GM21526 (cell line): ENCODE measurements around the gene KIAA2012.
A peak's percentile ranks its signal among the peaks of the same experiment; 100 is the strongest.
"Not testable (repeated sequence)": the region's sequence is repeated elsewhere in the genome, so short reads cannot be mapped to it uniquely, and the experiment has no call there.

Source experiments
- ATAC-seq: cut with Tn5 transposase; IDR thresholded peaks from one replicate; pipeline ENCODE4 v1.9.1; 2021; ENCODE audit warnings: moderate library complexity; ENCODE audit not compliant: unreplicated experiment, low FRiP score

The KIAA2012 gene

DNA sequence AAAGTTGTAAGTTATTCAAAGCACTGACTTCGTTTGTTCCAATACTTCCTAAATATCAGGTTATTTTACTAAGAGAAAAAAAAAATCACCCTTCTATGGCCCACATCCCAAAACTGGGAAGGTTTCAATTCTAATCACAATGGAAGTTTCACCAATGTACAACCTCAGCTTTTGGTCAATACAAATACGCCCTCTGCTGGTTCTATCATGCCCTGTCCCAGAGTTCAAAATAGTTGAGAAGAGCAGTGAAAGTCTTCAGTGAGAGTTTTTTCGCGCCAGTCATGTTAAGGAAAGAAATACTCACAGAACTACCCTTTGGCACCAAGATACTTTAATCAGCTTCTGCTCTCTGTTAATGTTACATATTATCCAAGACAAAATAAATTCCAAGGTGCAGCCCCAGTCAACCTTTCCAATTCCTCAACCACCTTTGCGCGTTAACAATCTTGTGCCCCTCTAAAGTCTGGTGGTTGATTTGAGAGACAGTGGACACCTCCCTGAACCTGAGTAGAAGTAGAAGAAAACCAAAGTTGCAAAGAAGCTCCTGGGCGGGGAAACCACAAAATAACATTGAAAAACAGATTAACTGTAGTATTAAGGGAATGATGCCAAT, 105.4 kb downstream of the KIAA2012 start:
- no peak for ATAC-seq

DNA sequence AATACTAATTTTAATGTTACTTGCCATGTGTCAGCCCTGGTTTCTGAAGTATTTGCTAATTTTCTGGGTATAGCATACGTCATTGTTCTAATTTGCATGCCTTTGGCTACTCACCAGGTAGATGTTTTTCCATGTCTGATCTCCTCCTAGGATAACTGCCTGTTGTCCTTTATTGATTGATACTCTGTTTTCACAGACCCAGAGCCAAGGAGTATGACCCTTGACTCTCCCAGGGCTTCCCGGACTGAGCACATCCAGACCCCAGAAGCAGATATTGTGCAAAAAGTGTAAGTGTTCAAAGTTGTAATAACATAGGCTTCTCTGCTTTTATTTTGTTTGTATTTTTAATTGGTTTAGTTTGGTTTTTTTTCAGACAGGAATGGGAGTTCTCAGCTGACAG, 111.5 kb downstream of the KIAA2012 start:
- ATAC-seq, result no peak

DNA sequence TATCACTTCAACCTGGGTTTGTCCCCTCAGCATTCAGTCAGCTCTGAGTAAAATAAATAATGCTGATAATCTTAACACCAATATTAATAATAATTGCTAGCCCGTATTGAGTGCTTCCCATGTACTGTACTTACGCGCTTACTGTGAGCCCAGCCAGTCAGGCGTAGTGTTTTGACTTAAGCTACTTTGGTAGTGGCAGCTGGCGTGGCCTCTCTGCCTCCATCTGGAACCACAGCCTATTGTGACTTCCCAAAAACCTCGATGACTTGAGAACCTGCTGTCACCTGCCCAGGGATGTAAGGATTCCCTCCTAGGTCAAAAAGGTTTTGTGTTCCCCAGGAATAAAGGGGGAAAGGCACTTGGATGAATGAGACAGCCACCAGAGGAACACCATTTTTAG, 112.1 kb downstream of the KIAA2012 start:
- no peak for ATAC-seq

DNA sequence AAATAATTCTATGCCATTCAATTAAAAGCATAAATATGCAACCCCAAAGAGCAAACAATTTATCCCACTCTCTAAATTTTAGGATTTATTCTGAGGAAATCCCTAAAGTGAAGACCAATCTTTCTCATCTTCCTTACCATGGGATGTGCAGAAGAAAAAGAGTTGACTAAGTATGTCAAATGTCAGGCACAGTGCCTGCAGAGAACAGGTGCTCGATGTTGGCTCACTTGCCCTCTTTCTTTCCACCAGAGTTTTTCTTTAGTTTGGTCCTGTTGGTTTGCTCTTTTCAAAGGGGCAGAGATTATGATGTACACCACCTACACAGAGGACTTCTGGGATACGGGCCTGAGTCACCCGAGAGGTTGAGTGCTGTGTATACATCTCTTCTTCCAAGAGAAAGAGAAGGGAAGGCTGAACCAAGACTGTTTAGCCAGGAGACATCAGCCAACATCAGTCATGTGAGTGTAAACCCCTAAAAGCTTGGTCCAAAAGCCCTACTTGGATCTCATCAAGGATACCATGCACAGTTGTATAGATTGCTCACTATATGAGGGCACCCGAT, 113.7 kb downstream of the KIAA2012 start:
- ATAC-seq, result no peak

DNA sequence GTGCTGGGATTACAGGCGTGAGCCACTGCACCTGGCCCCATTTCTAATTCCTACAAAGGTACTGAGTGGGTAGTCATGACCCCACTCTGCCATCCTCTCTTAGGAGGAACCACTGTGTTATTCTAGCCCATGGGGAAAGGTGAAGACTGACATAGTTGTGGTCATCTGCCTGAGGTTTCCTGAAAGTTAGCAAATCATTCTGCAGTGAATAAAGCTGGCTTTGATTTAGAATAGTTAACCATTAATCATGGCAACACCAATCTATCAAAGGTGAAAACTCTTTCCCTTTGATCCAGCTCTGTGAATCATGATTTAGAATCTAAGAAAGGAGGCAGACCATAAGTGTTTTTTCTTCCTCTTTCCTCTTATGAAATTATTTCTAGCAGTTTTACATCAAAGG, 114.5 kb downstream of the KIAA2012 start:
- ATAC-seq, result no peak

DNA sequence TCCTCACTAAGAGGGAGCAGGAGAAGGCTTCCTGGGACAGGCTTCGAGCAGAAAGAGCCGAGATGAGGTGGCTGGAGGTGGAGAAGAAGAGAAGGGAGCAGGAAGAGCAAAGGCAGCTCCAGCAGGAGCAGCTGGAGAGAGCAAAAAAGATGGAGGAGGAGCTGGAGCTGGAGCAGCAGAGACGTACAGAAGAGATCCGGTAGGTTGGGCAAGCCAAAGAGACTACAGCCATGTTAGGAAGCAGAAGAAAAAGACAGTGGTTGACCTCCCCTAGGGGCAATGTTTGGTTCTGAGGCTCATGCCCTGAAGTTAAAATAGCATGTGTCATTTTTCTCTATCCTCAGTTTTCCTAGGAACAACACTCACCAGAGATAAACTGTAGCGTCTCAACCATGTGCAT, 120.2 kb downstream of the KIAA2012 start:
- ATAC-seq, result no peak

DNA sequence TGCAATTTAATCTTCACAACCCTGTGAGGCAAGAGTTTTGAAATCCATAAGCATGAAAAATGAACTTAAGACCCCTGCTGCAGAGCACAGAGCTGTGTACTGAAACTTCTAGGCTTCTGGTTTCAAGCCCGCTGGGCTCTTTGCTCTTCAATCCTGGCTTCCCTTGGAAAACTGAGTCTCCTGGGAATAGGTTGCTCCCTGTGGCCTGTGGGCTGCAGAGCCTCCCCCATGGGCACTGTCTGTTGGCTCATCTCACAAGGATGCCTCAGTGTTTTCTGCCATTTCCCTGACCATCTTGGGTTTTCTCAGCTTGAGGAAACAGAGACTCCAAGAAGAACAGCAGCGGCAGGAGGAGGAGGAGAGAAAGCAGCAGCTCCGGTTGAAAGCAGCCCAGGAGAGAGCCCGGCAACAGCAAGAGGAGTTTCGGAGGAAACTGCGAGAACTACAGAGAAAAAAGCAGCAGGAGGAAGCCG, 120.9 kb downstream of the KIAA2012 start:
- no peak for ATAC-seq

DNA sequence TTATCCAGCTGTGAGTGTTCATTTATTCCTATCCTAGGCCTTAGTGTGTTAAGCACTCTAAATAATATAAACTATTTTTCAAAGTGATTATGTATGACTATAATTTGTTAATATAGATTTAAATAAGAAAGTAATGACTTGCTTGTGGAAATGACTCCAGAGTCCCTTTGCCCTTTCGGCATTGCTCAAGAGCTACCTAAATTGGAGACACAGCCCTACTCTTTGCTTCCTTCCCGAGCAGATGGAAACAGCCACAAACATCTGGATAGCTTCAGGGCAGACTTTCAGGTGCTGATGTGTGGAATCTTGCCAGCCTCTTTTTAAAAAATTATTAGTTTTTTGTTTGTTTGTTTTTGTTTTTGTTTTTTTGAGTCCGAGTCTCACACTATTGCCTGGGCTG, 121.4 kb downstream of the KIAA2012 start:
- ATAC-seq, result no peak

DNA sequence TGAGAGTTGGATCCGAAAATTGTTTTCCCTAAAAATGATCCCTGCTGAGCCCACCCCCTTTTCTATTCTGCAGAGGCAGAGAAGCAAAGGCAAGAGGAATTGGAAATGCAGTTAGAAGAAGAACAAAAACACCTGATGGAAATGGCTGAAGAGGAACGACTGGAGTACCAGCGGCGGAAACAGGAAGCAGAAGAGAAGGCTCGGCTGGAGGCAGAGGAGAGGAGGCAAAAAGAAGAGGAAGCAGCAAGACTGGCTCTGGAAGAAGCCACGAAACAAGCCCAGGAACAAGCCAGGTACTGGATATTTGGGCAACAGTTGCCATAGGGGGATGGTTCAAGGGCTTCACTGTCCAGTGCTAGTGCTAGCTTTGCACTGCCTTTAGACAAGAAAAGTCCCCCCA, 123.7 kb downstream of the KIAA2012 start:
- no peak for ATAC-seq

DNA sequence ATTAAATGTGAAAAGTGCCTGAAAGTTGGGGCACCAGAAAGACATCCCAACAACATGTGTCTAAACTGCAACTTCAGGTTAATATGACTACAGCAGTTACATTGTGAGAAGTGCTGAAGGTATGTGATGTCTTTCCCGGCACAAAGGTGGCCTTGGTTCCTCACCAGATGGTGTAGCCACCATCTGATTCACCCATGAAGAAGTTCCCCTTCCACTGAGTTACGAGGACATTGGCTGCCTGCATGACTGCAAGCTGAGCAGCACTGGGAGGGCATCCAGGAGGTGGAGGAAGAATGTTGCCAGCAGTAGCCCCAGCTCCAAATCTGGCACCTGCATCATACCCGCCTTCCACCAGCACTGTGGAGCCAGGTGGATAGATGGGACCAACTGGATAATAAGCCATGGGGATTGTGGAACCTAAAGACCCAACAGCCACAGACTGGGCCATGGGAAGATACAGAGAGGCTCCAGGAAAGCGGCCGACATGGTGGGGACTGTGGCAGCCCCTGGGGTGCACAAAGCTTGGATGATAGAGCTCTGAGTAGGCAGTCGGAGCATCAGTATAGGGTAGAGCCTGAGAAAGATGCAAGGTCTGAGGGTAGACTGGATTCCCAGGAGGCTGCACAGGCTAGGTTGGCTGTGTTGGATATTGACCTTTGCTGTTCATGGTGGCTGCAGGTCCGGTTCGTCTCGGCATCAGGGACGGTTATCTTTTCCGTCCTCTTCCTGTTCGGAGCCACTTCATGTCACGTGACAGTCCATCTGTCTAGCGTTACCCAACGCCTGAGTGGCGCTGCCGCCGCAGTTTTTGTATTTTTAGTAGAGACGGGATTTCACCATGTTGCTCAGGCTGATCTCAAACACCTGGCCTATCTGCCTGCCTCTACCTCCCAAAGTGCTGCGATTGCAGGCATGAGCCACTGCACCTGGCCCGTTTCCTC, 128.4 kb downstream of the KIAA2012 start:
- no peak for ATAC-seq

DNA sequence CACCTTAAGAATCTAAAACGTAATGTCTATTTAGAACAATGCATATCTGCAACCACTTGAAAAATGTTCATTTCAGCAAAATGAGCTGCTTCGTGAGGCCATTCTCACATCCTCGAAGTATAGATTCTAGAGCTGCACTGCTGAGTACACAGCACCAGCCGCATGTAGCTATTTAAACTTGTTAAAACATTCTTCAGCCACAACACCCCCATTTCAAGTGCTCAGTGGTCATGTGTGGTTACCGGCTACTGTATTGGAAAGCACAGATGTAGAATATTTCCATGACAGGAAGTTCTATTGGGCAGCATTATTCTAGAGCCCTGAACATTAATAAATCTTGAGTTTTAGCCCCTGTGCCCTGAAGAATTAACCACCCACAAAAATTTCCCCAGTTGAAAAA, 130.3 kb downstream of the KIAA2012 start:
- no peak for ATAC-seq

DNA sequence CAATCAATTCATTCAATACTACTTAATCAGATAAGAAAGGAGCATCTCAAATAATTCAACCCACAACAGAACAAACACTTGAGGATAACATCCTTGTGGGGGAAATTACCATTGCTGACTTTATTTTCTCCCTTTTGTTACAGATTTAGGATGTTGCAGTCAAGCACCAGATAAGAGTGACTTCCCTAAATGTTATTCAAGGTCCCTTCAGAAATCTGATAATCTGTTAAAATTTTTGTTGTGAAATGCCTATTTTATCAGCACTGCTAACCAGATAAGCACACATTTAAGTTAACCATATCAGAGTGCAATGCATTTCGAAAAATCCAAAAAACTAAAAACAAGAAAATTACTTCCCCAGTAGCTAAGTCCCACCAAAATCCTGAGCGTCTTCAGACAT, 131.8 kb downstream of the KIAA2012 start:
- ATAC-seq, result no peak

DNA sequence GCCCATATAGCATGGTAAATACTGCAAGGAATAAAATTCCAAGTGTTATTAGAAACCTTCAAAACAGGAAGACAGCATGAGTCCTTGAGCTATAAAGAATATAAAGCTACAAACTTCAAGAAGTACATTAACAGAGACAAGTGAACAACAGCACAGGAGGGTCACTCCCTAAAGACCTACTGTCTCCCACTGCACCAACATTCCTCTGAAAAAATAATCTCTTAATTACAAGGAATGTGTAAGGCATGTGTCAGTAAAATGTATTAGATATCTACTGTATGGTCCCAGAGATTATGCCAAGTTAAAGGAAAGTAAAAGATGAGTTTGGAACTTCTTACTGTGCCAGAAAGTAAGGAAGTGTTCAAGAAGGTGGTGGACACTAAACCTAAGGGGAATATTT, 135.5 kb downstream of the KIAA2012 start:
- ATAC-seq, result no peak

DNA sequence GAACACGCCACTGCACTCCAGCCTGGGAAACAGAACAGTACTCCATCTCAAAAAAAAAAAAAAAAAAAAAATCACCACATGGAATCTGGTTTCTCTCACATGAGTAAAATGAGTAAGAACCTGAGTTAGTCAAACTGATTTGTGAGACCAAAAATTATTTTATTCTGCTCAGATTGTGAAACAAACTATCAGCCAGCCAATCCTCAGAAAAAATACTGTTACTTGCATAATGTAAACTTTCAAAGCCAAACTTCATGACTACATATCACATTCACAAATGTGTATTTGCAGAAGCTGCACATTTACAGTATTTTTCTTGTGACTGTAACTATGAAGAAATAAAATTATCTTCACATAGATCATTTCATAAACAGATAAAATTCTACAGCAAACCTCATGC, 142.1 kb downstream of the KIAA2012 start:
- ATAC-seq, result no peak

DNA sequence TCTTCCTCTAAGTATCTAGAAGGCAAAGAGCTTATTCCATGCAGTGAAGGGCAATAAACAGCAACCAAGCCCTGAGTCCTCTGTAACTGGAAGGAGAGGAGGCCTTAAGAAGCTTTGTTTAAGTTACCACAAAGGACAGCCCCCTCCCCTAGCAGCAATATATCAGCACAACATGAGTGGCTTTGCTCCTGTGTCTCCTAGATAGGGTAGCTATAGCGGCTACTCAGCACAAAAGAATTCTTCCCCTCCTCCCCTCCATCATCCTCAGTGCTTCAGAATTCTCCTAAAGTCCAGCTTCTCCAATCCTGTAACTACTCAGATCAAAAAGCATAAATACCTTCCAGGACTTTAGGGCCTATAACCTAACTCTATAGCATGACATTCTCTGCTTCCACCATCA, 148.8 kb downstream of the KIAA2012 start:
- ATAC-seq, result no peak

DNA sequence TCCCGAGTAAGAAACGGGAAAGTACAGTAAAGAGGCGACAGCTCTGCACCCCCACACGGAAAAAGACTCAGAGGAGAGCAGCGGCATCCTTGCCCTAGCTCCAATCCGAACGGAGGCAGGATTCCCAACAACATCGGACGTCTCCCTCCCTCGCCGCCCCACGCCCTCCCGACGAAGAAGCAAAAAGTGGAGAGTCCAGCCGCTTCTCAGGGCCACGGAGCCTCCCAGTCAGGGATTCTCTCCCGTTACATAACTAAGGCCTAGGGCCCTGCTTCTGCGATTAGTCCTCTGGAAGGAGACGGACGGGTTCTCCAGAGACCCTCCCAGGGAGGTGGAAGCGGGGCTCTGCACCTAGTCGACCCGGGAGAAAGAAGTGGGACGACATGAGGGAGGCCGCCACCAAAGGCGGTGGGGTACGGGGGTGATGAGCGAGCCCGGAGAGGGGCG, 164.8 kb downstream of the KIAA2012 start:
- ATAC-seq, result peak; percentile 36

DNA sequence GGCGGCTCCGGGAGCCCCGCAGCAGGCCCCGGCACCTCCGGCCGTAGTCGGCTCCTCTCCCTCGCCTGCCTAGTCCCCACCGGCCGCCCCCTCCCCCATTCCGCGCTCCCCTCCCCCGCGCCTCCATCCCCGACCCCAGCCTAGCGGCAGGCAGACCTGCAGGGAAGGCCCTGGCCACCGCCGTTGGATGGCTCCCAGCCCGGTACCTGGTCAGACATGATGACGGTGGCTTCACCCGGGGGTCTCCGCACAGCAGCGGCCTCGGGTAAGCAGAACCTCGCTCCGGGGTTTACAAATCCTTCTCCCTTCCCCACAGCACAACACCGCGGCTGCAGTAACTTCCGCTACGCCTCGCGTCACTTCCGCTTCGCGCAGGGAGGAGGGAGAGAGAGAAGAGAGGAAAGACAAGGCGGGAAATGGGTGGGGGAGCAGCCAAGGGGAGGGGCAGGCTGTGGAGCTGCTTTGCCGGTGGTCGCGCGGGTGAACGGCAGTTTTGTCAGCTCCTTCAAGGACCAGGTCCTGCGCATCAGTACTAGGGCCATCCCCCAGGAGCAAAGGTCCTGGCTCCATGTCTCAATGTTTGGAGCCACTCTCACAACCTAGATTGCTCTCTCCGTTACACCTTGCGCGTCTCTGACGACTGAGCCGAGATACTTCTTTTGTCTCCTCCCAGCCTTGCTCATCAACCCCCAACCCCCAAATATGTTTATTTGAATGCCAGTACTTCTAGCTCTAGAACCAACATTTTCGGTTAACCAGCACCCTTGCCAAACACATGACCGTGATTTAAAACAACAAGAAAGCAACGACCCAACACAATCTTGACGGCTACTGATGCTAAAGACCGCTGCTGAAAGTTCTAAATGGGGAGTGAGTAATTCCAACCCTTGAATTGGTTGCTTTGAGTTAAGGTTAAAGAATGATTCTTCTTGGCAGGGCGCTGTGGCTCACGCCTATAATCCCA, 165.5 kb downstream of the KIAA2012 start, which contains the start of gene SUMO1:
TSS of gene SUMO1 (minus strand) at position 364 of the 964 bp plus-strand sequence. CDS start at position 218, 146 bp downstream.
- ATAC-seq, result peak; percentile 94

DNA sequence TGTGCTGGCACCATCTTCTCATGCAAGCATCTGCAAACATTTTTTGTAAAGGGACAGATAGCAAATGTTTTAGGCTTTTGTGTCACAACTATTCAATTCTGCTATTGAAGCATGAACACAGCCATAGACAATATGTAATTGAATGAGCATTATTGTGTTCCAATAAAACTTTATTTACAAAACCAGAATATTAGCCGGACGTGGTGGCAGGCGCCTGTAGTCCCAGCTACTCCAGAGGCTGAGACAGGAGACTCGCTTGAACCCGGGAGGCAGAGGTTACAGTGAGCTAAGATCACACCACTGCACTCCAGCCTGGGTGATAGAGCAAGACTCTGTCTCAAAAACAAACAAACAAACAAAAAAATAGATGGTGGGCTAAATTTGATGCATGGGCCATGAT, 174.7 kb downstream of the KIAA2012 start:
- not testable (repeated sequence) for ATAC-seq

DNA sequence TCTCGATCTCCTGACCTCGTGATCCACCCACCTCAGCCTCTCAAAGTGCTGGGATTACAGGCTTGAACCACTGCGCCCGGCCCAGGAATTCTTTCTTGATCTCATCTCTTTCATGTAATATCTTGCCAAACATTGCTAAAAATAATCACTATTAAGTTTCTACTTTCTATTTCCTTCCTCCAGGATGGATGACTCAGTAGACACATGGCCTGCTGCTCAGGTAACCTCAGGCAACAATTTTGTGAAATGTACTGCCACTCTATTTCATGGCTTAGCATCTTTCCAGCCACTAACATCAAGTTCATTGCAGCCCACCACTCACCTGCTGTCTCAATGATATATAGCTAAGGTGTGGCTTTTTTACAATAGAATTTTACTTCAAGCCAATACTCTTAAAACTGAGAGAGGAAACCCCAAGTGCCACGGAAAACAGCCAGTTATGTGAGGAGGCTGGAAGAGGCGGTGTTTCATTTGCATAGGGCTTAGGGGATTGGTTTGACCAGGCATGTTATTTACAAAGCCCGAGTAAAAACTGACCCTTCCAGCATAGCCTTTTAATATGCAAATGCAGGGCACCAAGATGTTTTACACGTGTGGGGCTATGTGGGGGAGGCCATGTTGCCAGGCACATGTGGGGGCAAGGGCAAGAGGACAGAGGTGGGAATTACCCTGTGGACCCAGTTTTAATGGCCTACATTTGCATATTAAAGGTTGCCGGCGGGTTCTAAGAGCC, 176.6 kb downstream of the KIAA2012 start:
- no peak for ATAC-seq

DNA sequence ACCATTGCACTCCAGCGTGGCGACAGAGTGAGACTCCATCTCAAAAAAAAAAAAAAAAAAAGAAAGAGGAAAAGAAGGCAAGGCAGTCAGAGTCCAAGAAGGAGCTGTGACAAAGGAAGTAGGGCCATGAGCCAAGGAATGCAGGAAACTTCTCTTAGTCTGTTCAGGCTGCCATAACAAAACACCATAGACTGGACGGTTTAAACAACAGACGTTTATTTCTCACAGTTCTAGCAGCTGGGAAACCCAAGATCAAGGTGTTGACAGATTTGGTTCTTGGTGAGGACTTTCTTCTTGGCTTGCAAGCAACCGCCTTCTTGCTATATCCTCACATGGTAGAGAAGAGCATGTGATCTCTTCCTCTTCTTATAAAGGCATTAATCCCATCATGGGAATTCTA, 178.4 kb downstream of the KIAA2012 start:
- no peak for ATAC-seq
